Colonic mucosa (tissue), 4 donors: ENCODE data around the gene PPM1J. TPM values are rescaled to one million over a fixed set of nuclear protein-coding genes. Genes with fewer than 3 reads are reported as not detected.

Experiments
- DNase-seq: peaks from one replicate; pipeline ENCODE4 v3.0.0-alpha.2; 2020
- H3K27ac ChIP-seq: fragments of 200-600 bp; one replicate; pipeline ENCODE4 v1.8.0; 2021
- H3K27me3 ChIP-seq: fragments of 200-600 bp; one replicate; pipeline ENCODE4 v1.8.0; 2021
- H3K36me3 ChIP-seq: fragments of 200-600 bp; one replicate; pipeline ENCODE4 v1.8.0; 2021
- H3K4me1 ChIP-seq: fragments of 200-600 bp; one replicate; pipeline ENCODE4 v1.8.0; 2021; ENCODE audit warnings: mild to moderate bottlenecking
- H3K4me3 ChIP-seq: fragments of 200-600 bp; one replicate; pipeline ENCODE4 v1.8.0; 2021
- H3K9ac ChIP-seq, 2 donors: one replicate each; pipeline ENCODE4 v1.7.0; 2013; ENCODE audit warnings: control low read depth in 2 of 2, low read depth in 2 of 2, low read length in 2 of 2
- H3K9me3 ChIP-seq: fragments of 200-600 bp; one replicate; pipeline ENCODE4 v1.8.0; 2021
- intact Hi-C: fragments of 100-400 bp; cut with DNase I; formaldehyde crosslinking; loops from one replicate; pipeline ENCODE4 v1.14.1; 2022
- total RNA-seq, 2 donors: library from RNA; stranded (reverse); fragmentation: NEBNext Ultra II Directional in 1 of 2; extraction: Animal tissue kit (Norgen Biotek cat#: 25700) in 1 of 2; gene quantifications; one replicate each; pipeline ENCODE4 v1.2.1, GENCODE V29; 2021
- TF ChIP-seq, protein P1 (sequence below): fragments of 200-600 bp; IDR thresholded peaks from one replicate; pipeline ENCODE4 v1.8.0; 2022; ENCODE audit warnings: antibody characterized with exemption, mild to moderate bottlenecking
- donor health status: healthy.
- donor health status: DM: no; HTN: no; CAD: no.
- donor health status: DM: no; HTN: no; CAD: no.

The PPM1J gene
- total RNA-seq, 2 donors from 2014 or later: 0.80 to 1.0 TPM

DNA sequence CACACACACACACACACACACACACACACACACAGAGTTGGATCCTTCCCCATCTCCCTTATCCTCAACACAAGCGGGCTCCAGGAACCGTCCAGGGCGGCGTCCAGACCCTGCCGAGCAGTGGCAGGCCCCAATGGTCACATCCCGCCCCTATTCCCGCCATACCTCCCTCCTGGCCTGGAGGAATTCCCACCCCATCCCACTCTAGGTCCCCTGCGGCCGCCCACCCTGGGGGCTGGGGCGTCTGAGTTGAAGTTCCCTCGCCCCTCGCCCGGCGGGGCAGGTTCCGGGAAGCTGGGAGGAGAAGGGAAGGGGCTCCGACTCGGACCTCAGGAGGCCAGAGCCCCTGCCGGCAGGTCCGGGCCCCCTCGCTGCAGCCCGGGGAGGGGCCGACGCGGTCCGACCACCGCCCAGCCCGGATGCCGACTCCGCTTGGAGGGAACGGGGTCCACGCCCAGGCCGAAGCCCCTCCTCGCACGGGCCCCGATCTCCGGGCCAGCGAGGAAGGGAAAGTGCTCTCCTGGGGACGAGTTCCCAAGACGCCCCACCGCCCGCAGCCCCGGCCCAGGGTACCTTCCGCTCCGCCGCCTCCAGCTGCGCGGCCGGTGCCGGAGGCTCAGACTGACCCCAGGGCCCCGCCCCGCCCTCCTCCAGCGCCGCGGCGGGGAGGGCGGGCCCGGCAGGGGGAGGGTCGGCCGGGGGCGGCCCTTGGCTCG, 8.5 kb downstream of the PPM1J start, which contains the start of gene RHOC:
Gene RHOC, minus strand, starts transcription at position 623 of the 716 bp plus-strand sequence. CDS start 3,328 bp downstream, outside the sequence.
- TF ChIP-seq, protein P1, sequence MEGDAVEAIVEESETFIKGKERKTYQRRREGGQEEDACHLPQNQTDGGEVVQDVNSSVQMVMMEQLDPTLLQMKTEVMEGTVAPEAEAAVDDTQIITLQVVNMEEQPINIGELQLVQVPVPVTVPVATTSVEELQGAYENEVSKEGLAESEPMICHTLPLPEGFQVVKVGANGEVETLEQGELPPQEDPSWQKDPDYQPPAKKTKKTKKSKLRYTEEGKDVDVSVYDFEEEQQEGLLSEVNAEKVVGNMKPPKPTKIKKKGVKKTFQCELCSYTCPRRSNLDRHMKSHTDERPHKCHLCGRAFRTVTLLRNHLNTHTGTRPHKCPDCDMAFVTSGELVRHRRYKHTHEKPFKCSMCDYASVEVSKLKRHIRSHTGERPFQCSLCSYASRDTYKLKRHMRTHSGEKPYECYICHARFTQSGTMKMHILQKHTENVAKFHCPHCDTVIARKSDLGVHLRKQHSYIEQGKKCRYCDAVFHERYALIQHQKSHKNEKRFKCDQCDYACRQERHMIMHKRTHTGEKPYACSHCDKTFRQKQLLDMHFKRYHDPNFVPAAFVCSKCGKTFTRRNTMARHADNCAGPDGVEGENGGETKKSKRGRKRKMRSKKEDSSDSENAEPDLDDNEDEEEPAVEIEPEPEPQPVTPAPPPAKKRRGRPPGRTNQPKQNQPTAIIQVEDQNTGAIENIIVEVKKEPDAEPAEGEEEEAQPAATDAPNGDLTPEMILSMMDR: no peak
- peak; percentile 73 for DNase-seq
- intact Hi-C loops: loop anchor here (5.0 kb wide), 3 partner anchors 89 to 314 kb away; partner anchors contain the start of genes CAPZA1 and ST7L
- peak within 1 kb of the TSS; percentile 86 for H3K4me3 ChIP-seq
- H3K9me3 ChIP-seq: no peaks in the 10 kb centered on the region
- peaks cover 5% of the 10 kb centered on the region for H3K36me3 ChIP-seq
- H3K27me3 ChIP-seq: no peaks in the 10 kb centered on the region
- peak within 1 kb of the TSS; percentile 96 for H3K27ac ChIP-seq
- peak within 1 kb of the TSS; percentile 88 to 98 for H3K9ac ChIP-seq
- H3K4me1 ChIP-seq: peaks cover 17% of the 10 kb centered on the region

DNA sequence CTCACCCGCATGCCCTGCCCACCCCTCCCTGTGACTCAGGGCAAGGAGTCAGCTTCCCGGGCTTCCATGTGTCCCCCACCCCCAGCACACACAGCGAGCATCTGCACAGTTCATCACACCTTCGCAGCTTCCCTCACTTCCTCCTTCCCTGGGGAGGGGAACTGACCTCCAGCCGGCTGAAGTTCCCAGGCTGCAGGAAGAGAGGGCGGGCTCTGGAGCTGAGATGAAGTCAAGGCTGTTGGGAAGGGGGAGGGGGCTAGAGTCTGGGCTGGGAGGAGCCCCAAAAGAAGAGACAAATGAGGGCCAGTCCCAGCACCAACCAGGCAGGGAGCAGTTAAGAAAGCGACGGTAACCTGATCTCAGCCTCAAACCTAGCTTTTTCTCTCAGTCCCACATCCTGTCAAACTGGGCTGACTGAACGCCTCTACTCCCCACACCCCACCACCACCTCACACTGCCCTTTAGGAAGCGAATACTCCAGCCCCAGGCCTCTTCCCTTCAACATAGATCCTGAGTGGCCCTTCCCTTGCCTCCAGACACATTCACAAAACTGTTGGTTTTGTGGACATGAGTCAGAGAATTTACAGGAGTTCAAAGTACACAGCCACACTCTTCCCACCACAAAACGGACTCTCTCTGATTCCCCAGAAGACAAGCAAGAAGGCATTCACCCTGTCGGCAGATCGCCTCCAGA, 10.1 kb downstream of the PPM1J start:
- Histone ChIP-seq H3K27me3 (no peaks in the 10 kb centered on the region), H3K9ac (peak overlapping the region; percentile 88 to 98), H3K4me3 (peak overlapping the region; percentile 54), H3K36me3 (peaks cover 5% of the 10 kb centered on the region), H3K9me3 (no peaks in the 10 kb centered on the region), H3K4me1 (peaks cover 30% of the 10 kb centered on the region), H3K27ac (peak overlapping the region; percentile 96)
- intact Hi-C loops: loop anchor here (5.0 kb wide), 3 partner anchors 88 to 313 kb away; partner anchors contain the start of genes CAPZA1 and ST7L
- peak; percentile 90 for DNase-seq
- TF ChIP-seq, protein P1: no peak

DNA sequence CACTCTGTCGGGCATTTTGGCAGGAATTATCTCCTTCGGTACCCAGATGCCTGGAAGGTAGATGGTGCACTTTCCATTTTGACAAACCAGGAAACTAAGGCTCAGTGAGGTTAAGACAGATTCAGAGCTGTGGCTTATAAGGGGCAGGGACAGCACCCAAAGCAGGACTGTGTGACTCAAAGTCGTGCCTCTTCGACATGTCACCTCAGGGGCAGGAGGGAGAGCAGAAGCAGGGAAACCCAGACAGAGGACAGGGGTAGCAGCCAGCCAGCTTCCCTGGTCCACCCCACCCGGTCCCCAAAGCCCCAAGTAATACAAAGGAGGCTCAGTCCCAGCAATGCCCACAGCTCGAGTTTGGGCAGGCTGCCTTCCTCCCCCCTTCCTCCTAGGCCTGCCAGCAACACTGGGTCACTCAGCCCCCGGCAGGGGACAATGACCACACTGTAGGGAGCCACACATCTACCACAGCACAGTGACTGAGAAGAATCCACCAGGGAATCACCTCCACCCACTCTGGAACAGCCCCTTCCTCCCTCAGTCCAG, 10.7 kb downstream of the PPM1J start:
- TF ChIP-seq, protein P1: no peak
- Histone ChIP-seq H3K9ac (peak overlapping the region; percentile 72 to 88), H3K27me3 (no peaks in the 10 kb centered on the region), H3K4me3 (peak overlapping the region; percentile 54), H3K4me1 (peaks cover 34% of the 10 kb centered on the region), H3K27ac (peak overlapping the region; percentile 96), H3K36me3 (peaks cover 5% of the 10 kb centered on the region), H3K9me3 (no peaks in the 10 kb centered on the region)
- intact Hi-C loops: no loop called here
- no peak for DNase-seq

DNA sequence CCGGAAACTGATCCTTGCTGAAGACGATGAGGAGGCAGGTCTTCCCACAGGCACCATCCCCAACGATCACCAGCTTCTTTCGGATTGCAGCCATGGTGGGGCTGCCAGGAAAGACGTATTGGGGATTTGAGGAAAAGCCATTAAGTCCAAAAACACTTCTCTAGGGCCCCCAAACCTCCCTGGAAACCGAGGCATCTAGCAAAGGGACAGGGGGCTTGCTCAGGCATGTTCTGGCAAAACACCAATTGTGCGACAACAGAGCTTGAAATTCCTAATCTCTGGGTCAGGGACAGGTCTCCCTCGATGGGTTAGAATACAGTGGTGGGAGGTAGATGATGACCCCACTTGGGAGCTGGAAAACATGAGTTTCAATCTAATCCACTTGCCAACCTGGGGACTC, 11.4 kb downstream of the PPM1J start:
- Histone ChIP-seq H3K27ac (peak overlapping the region; percentile 96), H3K4me1 (peaks cover 34% of the 10 kb centered on the region), H3K27me3 (no peaks in the 10 kb centered on the region), H3K4me3 (no peak overlapping the region), H3K9ac (peak overlapping the region in 1 of 2 donors; percentile 88), H3K36me3 (peaks cover 5% of the 10 kb centered on the region), H3K9me3 (no peaks in the 10 kb centered on the region)
- no peak for DNase-seq
- TF ChIP-seq, protein P1: no peak
- intact Hi-C loops: no loop called here

DNA sequence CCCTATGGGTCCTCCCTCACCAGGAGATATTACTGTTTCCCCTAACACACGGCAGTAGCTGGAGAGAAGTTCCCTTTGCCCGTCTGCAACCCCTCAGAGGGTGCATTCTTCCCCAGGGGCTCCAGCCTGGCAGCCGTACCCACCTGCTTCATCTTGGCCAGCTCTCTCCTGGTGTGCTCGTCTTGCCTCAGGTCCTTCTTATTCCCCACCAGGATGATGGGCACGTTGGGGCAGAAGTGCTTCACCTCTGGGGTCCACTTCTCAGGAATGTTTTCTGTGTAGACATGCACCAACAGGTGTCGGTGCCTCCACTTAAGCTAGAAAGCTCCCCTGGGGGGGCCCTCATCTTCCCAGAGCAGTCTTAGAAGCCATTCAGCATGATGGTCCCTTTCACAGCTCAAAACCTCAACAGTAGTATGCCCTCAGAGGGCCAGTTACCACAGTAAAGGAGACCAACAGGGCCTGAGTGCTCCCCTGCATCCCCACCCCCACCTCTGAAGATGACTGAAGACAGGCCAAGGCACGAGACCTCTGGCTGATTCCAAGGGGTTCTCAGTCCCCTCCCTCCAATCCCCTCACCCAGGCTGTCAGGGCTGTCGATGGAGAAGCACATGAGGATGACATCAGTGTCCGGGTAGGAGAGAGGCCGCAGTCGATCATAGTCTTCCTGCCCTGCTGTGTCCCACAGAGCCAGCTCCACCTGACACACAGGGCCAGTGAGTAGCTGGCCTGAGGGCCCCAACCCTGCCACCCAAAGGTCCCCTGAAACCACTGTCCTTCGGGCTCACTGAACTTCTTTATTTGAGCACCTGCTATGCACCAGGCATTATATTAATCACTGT, 12.5 kb downstream of the PPM1J start:
- H3K4me1 ChIP-seq: peaks cover 34% of the 10 kb centered on the region
- H3K27ac ChIP-seq: no peak overlapping the region
- H3K27me3 ChIP-seq: no peaks in the 10 kb centered on the region
- TF ChIP-seq, protein P1: no peak
- no peak overlapping the region for H3K4me3 ChIP-seq
- DNase-seq: no peak
- H3K36me3 ChIP-seq: peaks cover 5% of the 10 kb centered on the region
- H3K9ac ChIP-seq: peak overlapping the region in 1 of 2 donors; percentile 36
- intact Hi-C loops: no loop called here
- H3K9me3 ChIP-seq: no peaks in the 10 kb centered on the region
